ENCODE data around the gene PRR20G.

GRCh38 chr3:127256138-127256537 lies 31.7 kb downstream of the PRR20G start:
- TF ChIP-seq CTCF (IDR thresholded peaks at IDR 0.05) (no peak), EZH2 (IDR thresholded peaks at IDR 0.05; ENCODE audit: borderline replicate concordance, insufficient read depth, low read depth, low read length, poor library complexity, severe bottlenecking) (no peak)

Data from B cell (primary cell).